ENCODE data around the gene TAF9. TPM values are rescaled to one million over a fixed set of nuclear protein-coding genes. Genes with fewer than 3 reads are reported as not detected.

TAF9 gene
- total and polyA plus RNA-seq, 2 experiments from 2014 or later: 65.1 to 146 TPM

GRCh38 chr5:69418554-69418953 lies 49.2 kb upstream of the TAF9 start:
- Histone ChIP-seq H4K20me1 (replicated peaks; ENCODE audit: insufficient read depth) (peaks cover 3% of the 10 kb centered on the region; the same call in 1 of the 2 replicates), H3K79me2 (replicated peaks; ENCODE audit: insufficient read depth) (peaks cover 14% of the 10 kb centered on the region), H3K27me3 (ENCODE audit: insufficient read depth) (no peaks in the 10 kb centered on the region), H3F3A (replicated peaks; ENCODE audit: low read depth) (peaks cover 9% of the 10 kb centered on the region), H3K36me3 (ENCODE audit: insufficient read depth) (peaks cover 6% of the 10 kb centered on the region; the same call in 1 of the 2 replicates), H2AFZ (no peak overlapping the region), H3K4me2 (no peak overlapping the region), H3K4me3 (no peak overlapping the region), H3K9me2 (ENCODE audit: insufficient read depth) (0 out of 2 replicates have a peak, but pooled peaks cover 2% of the 10 kb centered on the region), H3K4me1 (ENCODE audit: insufficient read depth) (peaks cover 11% of the 10 kb centered on the region), H3K27ac (ENCODE audit: low read depth) (no peak overlapping the region)
- H3K4me3 Mint-ChIP-seq: no peak overlapping the region
- peaks cover 8% of the 10 kb centered on the region; the same call in 2 of the 3 replicates for H3K9me3 Mint-ChIP-seq
- ATAC-seq (no peak), DNase-seq (ENCODE audit: low spot score) (no peak)
- H3K27me3 Mint-ChIP-seq (ENCODE audit: insufficient read depth, low read depth, poor library complexity): peaks cover 8% of the 10 kb centered on the region
- TF ChIP-seq NANOG (IDR thresholded peaks at IDR 0.05; ENCODE audit: borderline replicate concordance) (no peak), JUNB (IDR thresholded peaks at IDR 0.05; ENCODE audit: unreplicated experiment) (no peak), STAT1 (IDR thresholded peaks at IDR 0.05; ENCODE audit: unreplicated experiment) (no peak), CREB1 (CRISPR knock-in tag; IDR thresholded peaks at IDR 0.05; ENCODE audit: low read depth) (no peak), ZNF331 (CRISPR knock-in tag; IDR thresholded peaks at IDR 0.05; ENCODE audit: low read depth) (no peak), EZH2 (IDR thresholded peaks at IDR 0.05; ENCODE audit: low read depth, unreplicated experiment) (no peak), EZH2phosphoT487 (IDR thresholded peaks at IDR 0.05; ENCODE audit: unreplicated experiment) (no peak), ZNF114 (CRISPR knock-in tag; IDR thresholded peaks at IDR 0.05) (no peak), ETS1 (IDR thresholded peaks at IDR 0.05) (no peak), POLR2AphosphoS5 (IDR thresholded peaks at IDR 0.05; ENCODE audit: low read depth) (no peak)
- TF ChIP-seq, protein P1, sequence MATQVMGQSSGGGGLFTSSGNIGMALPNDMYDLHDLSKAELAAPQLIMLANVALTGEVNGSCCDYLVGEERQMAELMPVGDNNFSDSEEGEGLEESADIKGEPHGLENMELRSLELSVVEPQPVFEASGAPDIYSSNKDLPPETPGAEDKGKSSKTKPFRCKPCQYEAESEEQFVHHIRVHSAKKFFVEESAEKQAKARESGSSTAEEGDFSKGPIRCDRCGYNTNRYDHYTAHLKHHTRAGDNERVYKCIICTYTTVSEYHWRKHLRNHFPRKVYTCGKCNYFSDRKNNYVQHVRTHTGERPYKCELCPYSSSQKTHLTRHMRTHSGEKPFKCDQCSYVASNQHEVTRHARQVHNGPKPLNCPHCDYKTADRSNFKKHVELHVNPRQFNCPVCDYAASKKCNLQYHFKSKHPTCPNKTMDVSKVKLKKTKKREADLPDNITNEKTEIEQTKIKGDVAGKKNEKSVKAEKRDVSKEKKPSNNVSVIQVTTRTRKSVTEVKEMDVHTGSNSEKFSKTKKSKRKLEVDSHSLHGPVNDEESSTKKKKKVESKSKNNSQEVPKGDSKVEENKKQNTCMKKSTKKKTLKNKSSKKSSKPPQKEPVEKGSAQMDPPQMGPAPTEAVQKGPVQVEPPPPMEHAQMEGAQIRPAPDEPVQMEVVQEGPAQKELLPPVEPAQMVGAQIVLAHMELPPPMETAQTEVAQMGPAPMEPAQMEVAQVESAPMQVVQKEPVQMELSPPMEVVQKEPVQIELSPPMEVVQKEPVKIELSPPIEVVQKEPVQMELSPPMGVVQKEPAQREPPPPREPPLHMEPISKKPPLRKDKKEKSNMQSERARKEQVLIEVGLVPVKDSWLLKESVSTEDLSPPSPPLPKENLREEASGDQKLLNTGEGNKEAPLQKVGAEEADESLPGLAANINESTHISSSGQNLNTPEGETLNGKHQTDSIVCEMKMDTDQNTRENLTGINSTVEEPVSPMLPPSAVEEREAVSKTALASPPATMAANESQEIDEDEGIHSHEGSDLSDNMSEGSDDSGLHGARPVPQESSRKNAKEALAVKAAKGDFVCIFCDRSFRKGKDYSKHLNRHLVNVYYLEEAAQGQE (IDR thresholded peaks at IDR 0.05; ENCODE audit: unreplicated experiment): no peak
- TF ChIP-seq, protein P2, sequence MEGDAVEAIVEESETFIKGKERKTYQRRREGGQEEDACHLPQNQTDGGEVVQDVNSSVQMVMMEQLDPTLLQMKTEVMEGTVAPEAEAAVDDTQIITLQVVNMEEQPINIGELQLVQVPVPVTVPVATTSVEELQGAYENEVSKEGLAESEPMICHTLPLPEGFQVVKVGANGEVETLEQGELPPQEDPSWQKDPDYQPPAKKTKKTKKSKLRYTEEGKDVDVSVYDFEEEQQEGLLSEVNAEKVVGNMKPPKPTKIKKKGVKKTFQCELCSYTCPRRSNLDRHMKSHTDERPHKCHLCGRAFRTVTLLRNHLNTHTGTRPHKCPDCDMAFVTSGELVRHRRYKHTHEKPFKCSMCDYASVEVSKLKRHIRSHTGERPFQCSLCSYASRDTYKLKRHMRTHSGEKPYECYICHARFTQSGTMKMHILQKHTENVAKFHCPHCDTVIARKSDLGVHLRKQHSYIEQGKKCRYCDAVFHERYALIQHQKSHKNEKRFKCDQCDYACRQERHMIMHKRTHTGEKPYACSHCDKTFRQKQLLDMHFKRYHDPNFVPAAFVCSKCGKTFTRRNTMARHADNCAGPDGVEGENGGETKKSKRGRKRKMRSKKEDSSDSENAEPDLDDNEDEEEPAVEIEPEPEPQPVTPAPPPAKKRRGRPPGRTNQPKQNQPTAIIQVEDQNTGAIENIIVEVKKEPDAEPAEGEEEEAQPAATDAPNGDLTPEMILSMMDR (conservative IDR thresholded peaks at IDR 0.05; ENCODE audit: low read depth in 2 of 2): no peak
- TF ChIP-seq, protein P3, sequence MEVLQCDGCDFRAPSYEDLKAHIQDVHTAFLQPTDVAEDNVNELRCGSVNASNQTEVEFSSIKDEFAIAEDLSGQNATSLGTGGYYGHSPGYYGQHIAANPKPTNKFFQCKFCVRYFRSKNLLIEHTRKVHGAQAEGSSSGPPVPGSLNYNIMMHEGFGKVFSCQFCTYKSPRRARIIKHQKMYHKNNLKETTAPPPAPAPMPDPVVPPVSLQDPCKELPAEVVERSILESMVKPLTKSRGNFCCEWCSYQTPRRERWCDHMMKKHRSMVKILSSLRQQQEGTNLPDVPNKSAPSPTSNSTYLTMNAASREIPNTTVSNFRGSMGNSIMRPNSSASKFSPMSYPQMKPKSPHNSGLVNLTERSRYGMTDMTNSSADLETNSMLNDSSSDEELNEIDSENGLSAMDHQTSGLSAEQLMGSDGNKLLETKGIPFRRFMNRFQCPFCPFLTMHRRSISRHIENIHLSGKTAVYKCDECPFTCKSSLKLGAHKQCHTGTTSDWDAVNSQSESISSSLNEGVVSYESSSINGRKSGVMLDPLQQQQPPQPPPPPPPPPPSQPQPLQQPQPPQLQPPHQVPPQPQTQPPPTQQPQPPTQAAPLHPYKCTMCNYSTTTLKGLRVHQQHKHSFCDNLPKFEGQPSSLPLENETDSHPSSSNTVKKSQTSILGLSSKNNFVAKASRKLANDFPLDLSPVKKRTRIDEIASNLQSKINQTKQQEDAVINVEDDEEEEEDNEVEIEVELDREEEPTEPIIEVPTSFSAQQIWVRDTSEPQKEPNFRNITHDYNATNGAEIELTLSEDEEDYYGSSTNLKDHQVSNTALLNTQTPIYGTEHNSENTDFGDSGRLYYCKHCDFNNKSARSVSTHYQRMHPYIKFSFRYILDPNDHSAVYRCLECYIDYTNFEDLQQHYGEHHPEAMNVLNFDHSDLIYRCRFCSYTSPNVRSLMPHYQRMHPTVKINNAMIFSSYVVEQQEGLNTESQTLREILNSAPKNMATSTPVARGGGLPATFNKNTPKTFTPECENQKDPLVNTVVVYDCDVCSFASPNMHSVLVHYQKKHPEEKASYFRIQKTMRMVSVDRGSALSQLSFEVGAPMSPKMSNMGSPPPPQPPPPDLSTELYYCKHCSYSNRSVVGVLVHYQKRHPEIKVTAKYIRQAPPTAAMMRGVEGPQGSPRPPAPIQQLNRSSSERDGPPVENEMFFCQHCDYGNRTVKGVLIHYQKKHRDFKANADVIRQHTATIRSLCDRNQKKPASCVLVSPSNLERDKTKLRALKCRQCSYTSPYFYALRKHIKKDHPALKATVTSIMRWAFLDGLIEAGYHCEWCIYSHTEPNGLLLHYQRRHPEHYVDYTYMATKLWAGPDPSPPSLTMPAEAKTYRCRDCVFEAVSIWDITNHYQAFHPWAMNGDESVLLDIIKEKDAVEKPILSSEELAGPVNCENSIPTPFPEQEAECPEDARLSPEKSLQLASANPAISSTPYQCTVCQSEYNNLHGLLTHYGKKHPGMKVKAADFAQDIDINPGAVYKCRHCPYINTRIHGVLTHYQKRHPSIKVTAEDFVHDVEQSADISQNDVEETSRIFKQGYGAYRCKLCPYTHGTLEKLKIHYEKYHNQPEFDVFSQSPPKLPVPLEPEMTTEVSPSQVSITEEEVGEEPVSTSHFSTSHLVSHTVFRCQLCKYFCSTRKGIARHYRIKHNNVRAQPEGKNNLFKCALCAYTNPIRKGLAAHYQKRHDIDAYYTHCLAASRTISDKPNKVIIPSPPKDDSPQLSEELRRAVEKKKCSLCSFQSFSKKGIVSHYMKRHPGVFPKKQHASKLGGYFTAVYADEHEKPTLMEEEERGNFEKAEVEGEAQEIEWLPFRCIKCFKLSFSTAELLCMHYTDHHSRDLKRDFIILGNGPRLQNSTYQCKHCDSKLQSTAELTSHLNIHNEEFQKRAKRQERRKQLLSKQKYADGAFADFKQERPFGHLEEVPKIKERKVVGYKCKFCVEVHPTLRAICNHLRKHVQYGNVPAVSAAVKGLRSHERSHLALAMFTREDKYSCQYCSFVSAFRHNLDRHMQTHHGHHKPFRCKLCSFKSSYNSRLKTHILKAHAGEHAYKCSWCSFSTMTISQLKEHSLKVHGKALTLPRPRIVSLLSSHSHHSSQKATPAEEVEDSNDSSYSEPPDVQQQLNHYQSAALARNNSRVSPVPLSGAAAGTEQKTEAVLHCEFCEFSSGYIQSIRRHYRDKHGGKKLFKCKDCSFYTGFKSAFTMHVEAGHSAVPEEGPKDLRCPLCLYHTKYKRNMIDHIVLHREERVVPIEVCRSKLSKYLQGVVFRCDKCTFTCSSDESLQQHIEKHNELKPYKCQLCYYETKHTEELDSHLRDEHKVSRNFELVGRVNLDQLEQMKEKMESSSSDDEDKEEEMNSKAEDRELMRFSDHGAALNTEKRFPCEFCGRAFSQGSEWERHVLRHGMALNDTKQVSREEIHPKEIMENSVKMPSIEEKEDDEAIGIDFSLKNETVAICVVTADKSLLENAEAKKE (CRISPR knock-in tag; IDR thresholded peaks at IDR 0.05): no peak
- H3K27ac Mint-ChIP-seq: no peak overlapping the region
- H3K36me3 Mint-ChIP-seq (ENCODE audit: low read depth): peaks cover 38% of the 10 kb centered on the region
- peaks cover 20% of the 10 kb centered on the region for H3K4me1 Mint-ChIP-seq

All from GM23338 (cell line).